IMR-90 (cell line): ENCODE results near the gene LAMA4.

Experiments used
- CTCF ChIP-seq: conservative IDR thresholded peaks from 2 replicates; pipeline ENCODE4 v1.5.1; 2012; ENCODE audit warnings: mild to moderate bottlenecking, low read depth, low read length, improper control_type of control experiment
- MAFK ChIP-seq: IDR thresholded peaks from 2 replicates; pipeline ENCODE4 v1.6.1; 2012; ENCODE audit warnings: low read depth, low read length, improper control_type of control experiment
- MAZ ChIP-seq: IDR thresholded peaks from 2 replicates; pipeline ENCODE4 v1.6.1; 2012; ENCODE audit warnings: low read depth, mild to moderate bottlenecking, low read length, improper control_type of control experiment, moderate library complexity, borderline replicate concordance
- MXI1 ChIP-seq: IDR thresholded peaks from 2 replicates; pipeline ENCODE4 v1.6.1; 2012; ENCODE audit warnings: low read depth, mild to moderate bottlenecking, low read length, moderate library complexity, borderline replicate concordance
- NFE2L2 ChIP-seq: fragments of 150-350 bp; IDR thresholded peaks from 2 replicates; pipeline ENCODE4 v1.6.1; 2016; ENCODE audit warnings: low read depth, mild to moderate bottlenecking, low read length
- POLR2A ChIP-seq: IDR thresholded peaks from 2 replicates; pipeline ENCODE4 v1.6.1; 2012; ENCODE audit warnings: mild to moderate bottlenecking, low read depth, low read length
- RAD21 ChIP-seq: IDR thresholded peaks from 2 replicates; pipeline ENCODE4 v1.6.1; 2012; ENCODE audit warnings: low read length, improper control_type of control experiment
- RCOR1 ChIP-seq: IDR thresholded peaks from 2 replicates; pipeline ENCODE4 v1.6.1; 2012; ENCODE audit warnings: mild to moderate bottlenecking, low read length, improper control_type of control experiment; ENCODE audit not compliant: insufficient replicate concordance
- RFX5 ChIP-seq: IDR thresholded peaks from 2 replicates; pipeline ENCODE4 v1.8.0; 2012; ENCODE audit warnings: low read depth, mild to moderate bottlenecking, low read length, moderate library complexity
- USF2 ChIP-seq: fragments of 150-350 bp; IDR thresholded peaks from 2 replicates; pipeline ENCODE4 v1.6.1; 2017; ENCODE audit warnings: mild to moderate bottlenecking, antibody characterized with exemption, low read length, low read depth

- TF ChIP-seq CTCF: no peak
- TF ChIP-seq RCOR1: no peak
- no peak for TF ChIP-seq POLR2A
- no peak for TF ChIP-seq USF2
- no peak for TF ChIP-seq RFX5
- no peak for TF ChIP-seq MXI1
- TF ChIP-seq RAD21: no peak
- TF ChIP-seq NFE2L2: no peak
- TF ChIP-seq MAZ: no peak
- no peak for TF ChIP-seq MAFK
Measured at GRCh38 chr6:112252571-112253497, 1.5 kb downstream of the LAMA4 start.
